Measurements from ENCODE around the gene FXYD6. TPM values are rescaled to one million over a fixed set of nuclear protein-coding genes. Genes with fewer than 3 reads are reported as not detected.

Gene FXYD6
- total and polyA plus RNA-seq, 9 of the 15 experiments (the other 6 are each of a cell fraction or from before 2014, with no cell fraction given) = 0.07 to 0.35 TPM; not detected in 7

DNA sequence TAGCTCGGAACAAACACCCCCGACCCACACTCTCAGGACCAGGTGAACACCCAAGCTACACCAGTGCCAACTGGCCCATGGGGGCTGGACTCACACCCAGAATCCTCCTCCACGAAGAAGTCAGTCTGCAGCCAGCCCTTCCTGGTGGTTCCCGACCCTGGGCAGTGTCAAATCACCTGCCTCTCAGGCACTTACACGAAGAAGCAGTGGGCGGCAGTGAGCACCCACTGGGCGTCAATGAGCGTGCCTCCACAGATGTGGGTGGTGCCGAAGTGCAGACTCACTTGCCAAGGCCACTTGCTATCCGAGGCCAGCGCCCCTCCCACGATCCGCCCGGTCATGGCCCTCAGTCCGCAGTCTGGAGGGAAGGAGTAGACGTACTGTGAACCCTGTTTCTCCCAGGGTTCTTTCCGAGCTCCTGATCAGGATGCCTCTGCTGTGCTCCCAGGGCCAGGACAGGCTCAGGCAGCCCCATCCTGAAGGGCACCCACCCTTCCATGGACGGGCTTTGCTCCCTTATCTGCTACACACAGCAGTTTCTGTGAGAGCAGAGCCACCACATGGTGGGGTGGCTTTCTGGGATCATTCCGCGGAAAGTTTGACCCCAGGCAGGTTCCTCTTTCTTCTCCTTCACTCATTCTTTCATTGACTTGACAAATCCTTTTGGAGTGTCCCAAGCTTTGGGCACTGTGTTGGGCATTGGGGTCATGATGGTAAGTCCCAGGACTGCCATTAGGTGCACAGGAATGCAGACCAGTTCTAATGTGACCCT, 33.3 kb upstream of the FXYD6 start (continued):
- TF ChIP-seq, protein P1, sequence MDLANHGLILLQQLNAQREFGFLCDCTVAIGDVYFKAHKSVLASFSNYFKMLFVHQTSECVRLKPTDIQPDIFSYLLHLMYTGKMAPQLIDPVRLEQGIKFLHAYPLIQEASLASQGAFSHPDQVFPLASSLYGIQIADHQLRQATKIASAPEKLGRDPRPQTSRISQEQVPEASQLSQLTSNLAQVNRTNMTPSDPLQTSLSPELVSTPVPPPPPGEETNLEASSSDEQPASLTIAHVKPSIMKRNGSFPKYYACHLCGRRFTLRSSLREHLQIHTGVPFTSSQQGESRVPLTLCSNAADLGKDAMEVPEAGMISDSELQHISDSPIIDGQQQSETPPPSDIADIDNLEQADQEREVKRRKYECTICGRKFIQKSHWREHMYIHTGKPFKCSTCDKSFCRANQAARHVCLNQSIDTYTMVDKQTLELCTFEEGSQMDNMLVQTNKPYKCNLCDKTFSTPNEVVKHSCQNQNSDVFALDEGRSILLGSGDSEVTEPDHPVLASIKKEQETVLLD (IDR thresholded peaks at IDR 0.05) = peak; percentile 84; the same call in 1 of the 2 replicates
- TF ChIP-seq CSDE1 (IDR thresholded peaks at IDR 0.05) (no peak), ZNF124 (CRISPR knock-in tag; IDR thresholded peaks at IDR 0.05) (no peak), THRAP3 (IDR thresholded peaks at IDR 0.05; ENCODE audit: borderline replicate concordance) (no peak), POLR3A (IDR thresholded peaks at IDR 0.05; ENCODE audit: borderline replicate concordance, extremely low read depth, insufficient read depth, insufficient read length) (no peak), CCNT2 (IDR thresholded peaks at IDR 0.05; ENCODE audit: borderline replicate concordance, extremely low read depth, insufficient read length, low read depth, low read length) (peak; percentile 39), ELF2 (CRISPR knock-in tag; IDR thresholded peaks at IDR 0.05) (no peak), HDGF (IDR thresholded peaks at IDR 0.05) (no peak), YY1 (IDR thresholded peaks at IDR 0.05; ENCODE audit: borderline replicate concordance in 1 of 3, control insufficient read depth in 1 of 3, extremely low read depth in 1 of 3, insufficient read depth in 3 of 3, insufficient read length in 1 of 3, insufficient replicate concordance in 2 of 3, low read depth in 1 of 3, low read length in 2 of 3) (peak in 1 of 3 experiments; percentile 35), ZNF436 (CRISPR knock-in tag; IDR thresholded peaks at IDR 0.05) (no peak), RBM39 (optimal IDR thresholded peaks at IDR 0.05; ENCODE audit: low read depth, low read length) (no peak), TOE1 (IDR thresholded peaks at IDR 0.05; ENCODE audit: borderline replicate concordance) (no peak), TOE1 (CRISPR knock-in tag; IDR thresholded peaks at IDR 0.05; ENCODE audit: borderline replicate concordance, low read depth) (no peak), ZKSCAN1 (IDR thresholded peaks at IDR 0.05; ENCODE audit: low read depth, low read length) (no peak), ZNF347 (CRISPR knock-in tag; IDR thresholded peaks at IDR 0.05; ENCODE audit: low read depth) (no peak), ATF2 (CRISPR knock-in tag; IDR thresholded peaks at IDR 0.05) (no peak), SIN3B (IDR thresholded peaks at IDR 0.05; ENCODE audit: low read depth) (no peak), SUPT5H (IDR thresholded peaks at IDR 0.05) (peak; percentile 29), ARID2 (IDR thresholded peaks at IDR 0.05) (no peak), CHCHD3 (CRISPR knock-in tag; IDR thresholded peaks at IDR 0.05) (no peak), ZNF644 (tag; IDR thresholded peaks at IDR 0.05; ENCODE audit: low read depth) (no peak)
- TF ChIP-seq, protein P2, sequence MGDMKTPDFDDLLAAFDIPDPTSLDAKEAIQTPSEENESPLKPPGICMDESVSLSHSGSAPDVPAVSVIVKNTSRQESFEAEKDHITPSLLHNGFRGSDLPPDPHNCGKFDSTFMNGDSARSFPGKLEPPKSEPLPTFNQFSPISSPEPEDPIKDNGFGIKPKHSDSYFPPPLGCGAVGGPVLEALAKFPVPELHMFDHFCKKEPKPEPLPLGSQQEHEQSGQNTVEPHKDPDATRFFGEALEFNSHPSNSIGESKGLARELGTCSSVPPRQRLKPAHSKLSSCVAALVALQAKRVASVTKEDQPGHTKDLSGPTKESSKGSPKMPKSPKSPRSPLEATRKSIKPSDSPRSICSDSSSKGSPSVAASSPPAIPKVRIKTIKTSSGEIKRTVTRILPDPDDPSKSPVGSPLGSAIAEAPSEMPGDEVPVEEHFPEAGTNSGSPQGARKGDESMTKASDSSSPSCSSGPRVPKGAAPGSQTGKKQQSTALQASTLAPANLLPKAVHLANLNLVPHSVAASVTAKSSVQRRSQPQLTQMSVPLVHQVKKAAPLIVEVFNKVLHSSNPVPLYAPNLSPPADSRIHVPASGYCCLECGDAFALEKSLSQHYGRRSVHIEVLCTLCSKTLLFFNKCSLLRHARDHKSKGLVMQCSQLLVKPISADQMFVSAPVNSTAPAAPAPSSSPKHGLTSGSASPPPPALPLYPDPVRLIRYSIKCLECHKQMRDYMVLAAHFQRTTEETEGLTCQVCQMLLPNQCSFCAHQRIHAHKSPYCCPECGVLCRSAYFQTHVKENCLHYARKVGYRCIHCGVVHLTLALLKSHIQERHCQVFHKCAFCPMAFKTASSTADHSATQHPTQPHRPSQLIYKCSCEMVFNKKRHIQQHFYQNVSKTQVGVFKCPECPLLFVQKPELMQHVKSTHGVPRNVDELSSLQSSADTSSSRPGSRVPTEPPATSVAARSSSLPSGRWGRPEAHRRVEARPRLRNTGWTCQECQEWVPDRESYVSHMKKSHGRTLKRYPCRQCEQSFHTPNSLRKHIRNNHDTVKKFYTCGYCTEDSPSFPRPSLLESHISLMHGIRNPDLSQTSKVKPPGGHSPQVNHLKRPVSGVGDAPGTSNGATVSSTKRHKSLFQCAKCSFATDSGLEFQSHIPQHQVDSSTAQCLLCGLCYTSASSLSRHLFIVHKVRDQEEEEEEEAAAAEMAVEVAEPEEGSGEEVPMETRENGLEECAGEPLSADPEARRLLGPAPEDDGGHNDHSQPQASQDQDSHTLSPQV (IDR thresholded peaks at IDR 0.05) = 0 out of 2 replicates have a peak, but pooled peaks have one; percentile 71

Data from K562 (cell line).